RWPE1 (cell line): ENCODE measurements around the gene MAMSTR.

Experiments
- CTCF ChIA-PET: fragments of 350-600 bp; sonication (Branson Sonifier 250); formaldehyde crosslinking; extraction: SDS; loops from one replicate; lab custom pipeline; 2021; lab: Yijun Ruan, JAX
- POLR2A ChIA-PET: fragments of 400-600 bp; formaldehyde crosslinking; extraction: SDS; loops from one replicate; lab custom pipeline; 2020; ENCODE audit warnings: antibody characterized with exemption; ENCODE audit not compliant: low non-redundant PET; lab: Yijun Ruan, JAX
- DNase-seq: peaks from one replicate; pipeline ENCODE4 v3.0.0; 2012; ENCODE audit warnings: low spot score
- H3K27ac ChIP-seq: fragments of 450-650 bp; 2 replicates; pipeline ENCODE4 v1.5.1; 2017
- TF ChIP-seq, protein P1 (sequence below): fragments of 450-650 bp; conservative IDR thresholded peaks from 2 replicates; pipeline ENCODE4 v1.5.1; 2017; ENCODE audit warnings: low read depth, mild to moderate bottlenecking

Gene MAMSTR

DNA sequence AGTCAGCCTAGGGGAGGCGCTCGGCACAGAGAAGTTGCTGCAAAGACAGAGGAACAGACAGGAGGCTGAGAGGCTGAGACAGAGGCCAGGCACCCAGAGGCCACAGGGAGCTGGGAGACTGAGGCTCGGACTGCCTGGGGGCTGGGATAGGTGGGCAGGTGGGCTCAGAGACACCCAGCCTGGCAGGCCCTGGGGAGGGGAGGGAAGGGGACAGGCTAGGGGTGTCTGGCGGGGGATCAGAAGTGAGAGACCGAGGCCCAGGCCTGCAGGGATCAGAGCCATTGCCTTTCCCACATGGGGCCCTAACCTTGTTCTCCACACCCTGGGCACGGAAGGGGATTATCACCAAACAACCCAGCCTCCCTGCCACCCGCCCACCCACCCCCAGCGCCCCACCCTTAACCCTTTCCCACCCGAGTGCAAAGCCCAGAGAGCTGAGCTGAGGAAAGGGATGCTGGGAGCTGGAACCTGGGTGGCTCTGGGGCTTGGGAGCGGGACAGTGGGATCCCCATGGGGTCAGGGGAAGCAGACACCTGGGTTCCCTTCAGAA is 48.0 kb downstream of the MAMSTR start:
- ChIA-PET POLR2A (no interaction called here), CTCF (interaction anchor here (0.5 to 0.7 kb wide), 2 partner anchors 68 to 208 kb away, joined by 3 read pairs; no protein-coding TSS in a partner anchor)
- TF ChIP-seq, protein P1, sequence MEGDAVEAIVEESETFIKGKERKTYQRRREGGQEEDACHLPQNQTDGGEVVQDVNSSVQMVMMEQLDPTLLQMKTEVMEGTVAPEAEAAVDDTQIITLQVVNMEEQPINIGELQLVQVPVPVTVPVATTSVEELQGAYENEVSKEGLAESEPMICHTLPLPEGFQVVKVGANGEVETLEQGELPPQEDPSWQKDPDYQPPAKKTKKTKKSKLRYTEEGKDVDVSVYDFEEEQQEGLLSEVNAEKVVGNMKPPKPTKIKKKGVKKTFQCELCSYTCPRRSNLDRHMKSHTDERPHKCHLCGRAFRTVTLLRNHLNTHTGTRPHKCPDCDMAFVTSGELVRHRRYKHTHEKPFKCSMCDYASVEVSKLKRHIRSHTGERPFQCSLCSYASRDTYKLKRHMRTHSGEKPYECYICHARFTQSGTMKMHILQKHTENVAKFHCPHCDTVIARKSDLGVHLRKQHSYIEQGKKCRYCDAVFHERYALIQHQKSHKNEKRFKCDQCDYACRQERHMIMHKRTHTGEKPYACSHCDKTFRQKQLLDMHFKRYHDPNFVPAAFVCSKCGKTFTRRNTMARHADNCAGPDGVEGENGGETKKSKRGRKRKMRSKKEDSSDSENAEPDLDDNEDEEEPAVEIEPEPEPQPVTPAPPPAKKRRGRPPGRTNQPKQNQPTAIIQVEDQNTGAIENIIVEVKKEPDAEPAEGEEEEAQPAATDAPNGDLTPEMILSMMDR: no peak

DNA sequence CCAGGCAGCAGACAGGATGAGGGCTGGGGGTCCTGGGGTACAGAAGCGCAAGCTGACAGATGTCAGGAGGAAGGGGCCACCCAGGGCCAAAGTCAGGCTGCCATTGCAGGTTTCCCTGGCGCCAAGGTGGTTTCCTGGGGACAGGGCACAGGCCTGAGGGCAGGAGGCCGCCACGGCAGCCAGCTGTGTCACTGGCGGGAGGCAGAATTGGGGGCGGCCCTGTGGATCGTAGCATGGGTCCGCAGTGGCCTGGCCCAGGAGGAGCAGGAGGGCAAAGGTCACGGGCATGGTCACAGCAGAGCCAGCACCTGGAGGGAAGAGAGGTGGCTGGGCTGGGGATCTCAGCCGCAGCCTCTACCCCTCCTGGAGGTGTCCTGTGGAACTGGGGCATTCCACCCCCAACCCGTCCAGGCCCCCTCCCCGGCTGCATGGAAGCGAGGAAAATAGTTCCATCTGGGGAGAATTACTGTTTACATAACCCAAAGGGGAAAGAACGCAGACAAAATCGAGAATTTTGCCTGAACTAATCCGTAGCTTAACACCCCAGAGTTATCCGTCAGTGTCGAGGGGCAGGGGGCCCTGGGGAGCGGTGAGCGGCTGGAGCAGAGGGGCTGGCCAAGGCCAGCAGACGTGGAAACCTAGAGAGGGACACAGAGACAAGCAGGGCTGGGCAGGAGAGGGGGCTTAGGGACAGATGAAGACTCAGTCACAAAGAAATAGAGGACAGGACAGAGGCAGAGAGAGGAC is 48.7 kb downstream of the MAMSTR start:
- no peak for DNase-seq
- H3K27ac ChIP-seq: no peak overlapping the region; the same call in 1 of the 2 replicates
- POLR2A ChIA-PET: no interaction called here
- CTCF ChIA-PET: interaction anchor here (0.7 kb wide), 1 partner anchor 69 kb away, joined by 3 read pairs; no protein-coding TSS in a partner anchor
- TF ChIP-seq, protein P1: no peak

More for the DNA sequence above, 48.0 kb downstream of the MAMSTR start:
- H3K27ac ChIP-seq: no peak overlapping the region; the same call in 1 of the 2 replicates
- DNase-seq: no peak

DNA sequence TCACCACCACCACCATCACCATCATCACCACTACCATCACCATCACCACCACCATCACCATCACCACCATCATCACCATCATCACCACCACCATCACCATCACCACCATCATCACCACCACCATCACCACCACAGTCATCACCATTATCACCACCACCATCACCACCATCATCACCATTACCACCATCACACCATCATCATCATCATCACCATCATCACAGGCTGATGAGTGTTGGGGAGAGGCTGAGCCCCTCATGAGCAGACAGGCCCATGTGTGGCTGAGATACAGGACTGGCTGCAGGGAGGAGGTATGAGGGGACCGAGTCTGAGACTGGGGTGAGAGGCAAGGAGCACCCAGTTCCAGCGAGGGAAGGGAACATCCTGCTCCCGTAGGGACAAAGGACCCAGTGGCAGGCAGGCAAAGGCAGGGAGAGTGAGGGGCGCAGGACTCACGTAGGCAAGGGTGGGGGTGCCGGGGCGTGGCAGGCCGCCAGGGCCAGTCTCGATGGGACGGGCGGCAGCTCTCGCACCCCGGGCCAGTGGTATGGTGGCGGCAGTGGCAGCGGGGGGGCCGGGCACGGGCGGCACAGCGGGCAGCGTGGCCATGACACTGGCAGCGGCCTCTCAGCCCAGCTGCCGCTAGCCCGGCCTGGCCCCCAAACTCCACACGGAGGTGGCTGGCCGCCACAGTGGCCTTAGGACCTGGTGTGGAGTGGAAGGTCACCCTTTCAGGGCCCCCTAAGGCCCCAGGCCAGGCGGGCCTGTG is 49.4 kb downstream of the MAMSTR start:
- TF ChIP-seq, protein P1: no peak
- ChIA-PET POLR2A (no interaction called here), CTCF (interaction anchor here (0.6 kb wide), 1 partner anchor 269 kb away, joined by 4 read pairs; no protein-coding TSS in a partner anchor)
- DNase-seq: no peak
- H3K27ac ChIP-seq: no peak overlapping the region

DNA sequence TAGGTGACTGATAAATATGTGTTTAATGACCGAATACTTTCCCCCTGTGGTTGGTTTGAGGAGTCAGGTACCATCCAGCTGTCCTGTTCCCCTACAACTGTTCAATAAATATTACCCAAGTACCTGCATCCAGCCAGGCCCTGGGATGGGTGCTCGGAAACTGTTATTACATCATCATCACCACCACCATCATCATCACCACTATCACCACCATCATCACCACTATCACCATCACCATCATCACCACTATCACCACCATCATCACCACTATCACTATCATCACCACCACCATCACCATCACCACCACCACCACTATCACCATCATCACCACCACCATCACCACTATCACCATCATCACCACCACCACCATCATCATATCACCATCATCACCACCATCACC is 50.8 kb downstream of the MAMSTR start:
- POLR2A ChIA-PET: no interaction called here
- TF ChIP-seq, protein P1: no peak
- no peak for DNase-seq
- H3K27ac ChIP-seq: no peak overlapping the region
- CTCF ChIA-PET: no interaction called here

DNA sequence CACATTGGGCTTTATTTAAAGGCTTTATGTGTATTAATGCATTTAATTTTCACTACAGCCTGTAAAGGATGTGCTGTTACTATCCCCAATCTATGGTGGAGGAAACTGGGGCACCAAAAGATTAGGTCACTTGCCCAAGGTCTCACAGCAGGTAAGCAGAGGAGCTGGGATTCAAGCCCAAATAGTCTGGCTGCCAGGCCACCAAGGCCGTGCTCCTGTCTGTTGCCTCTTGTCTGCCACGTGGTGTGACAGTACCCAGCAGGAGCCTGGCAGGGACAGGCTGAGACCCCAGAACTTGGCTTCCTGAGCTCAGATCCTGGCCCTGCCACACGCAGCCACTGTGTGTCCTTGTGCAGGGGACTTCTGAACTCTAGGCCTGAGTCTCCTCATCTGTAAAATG is 51.2 kb downstream of the MAMSTR start:
- DNase-seq: no peak
- POLR2A ChIA-PET: no interaction called here
- H3K27ac ChIP-seq: no peak overlapping the region
- CTCF ChIA-PET: no interaction called here
- TF ChIP-seq, protein P1: no peak

DNA sequence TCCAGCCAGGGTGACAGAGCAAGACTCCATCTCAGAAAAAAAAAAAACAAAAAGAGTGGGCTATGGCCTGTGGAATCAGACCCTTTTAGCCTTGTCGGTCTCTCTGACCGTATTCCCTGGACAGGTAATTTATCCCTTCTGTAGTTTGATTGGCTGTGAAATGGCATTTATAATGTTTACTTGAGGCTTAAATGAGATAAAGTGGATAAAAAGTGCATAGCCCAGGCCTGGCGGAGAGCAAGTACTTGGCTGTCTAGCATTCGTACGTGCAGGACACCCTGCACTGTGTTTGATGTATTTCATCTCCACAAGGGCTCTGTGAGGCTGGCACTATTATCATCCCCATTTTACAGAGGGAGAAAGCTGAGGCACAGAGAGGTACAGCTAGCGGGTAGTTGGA is 53.7 kb downstream of the MAMSTR start:
- CTCF ChIA-PET: interaction anchor here (1.0 kb wide), 1 partner anchor 10 kb away, joined by 3 read pairs; no protein-coding TSS in a partner anchor
- TF ChIP-seq, protein P1: no peak
- H3K27ac ChIP-seq: no peak overlapping the region
- DNase-seq: no peak
- POLR2A ChIA-PET: no interaction called here
